MCF 10A (cell line): ENCODE data around the gene AP4S1. TPM values are rescaled to one million over a fixed set of nuclear protein-coding genes. Genes with fewer than 3 reads are reported as not detected.

ENCODE experiments used
- BruUV-seq: library from RNA; stranded (reverse); fragments of 400-500 nt; replicated peaks from 2 replicates; lab custom pipeline; 2021; lab: Mats Ljungman, UMichigan
- CTCF ChIA-PET: fragments of 300-600 bp; sonication (Branson Sonifier 250); formaldehyde crosslinking; extraction: SDS; loops from one replicate; lab custom pipeline; 2021; ENCODE audit warnings: antibody characterized with exemption, inconsistent platforms; lab: Yijun Ruan, JAX
- POLR2A ChIA-PET: fragments of 300-600, 350-650 bp; sonication (Branson Sonifier 250); formaldehyde crosslinking; extraction: SDS; loops from one replicate; lab custom pipeline; 2020; ENCODE audit warnings: antibody characterized with exemption, inconsistent platforms; lab: Yijun Ruan, JAX
- DNase-seq: peaks from one replicate; pipeline ENCODE4 v3.0.0-alpha.2; 2018; ENCODE audit not compliant: unreplicated experiment
- H3K27ac Mint-ChIP-seq: one replicate; pipeline ENCODE4 v1.8.0; 2022; ENCODE audit warnings: mild to moderate bottlenecking, low read depth, mixed read lengths; ENCODE audit not compliant: unreplicated experiment
- H3K27me3 Mint-ChIP-seq: one replicate; pipeline ENCODE4 v1.8.0; 2022; ENCODE audit warnings: mixed read lengths; ENCODE audit not compliant: insufficient read depth, unreplicated experiment
- H3K36me3 Mint-ChIP-seq: one replicate; pipeline ENCODE4 v1.8.0; 2022; ENCODE audit warnings: mild to moderate bottlenecking, moderate library complexity, mixed read lengths; ENCODE audit not compliant: insufficient read depth, unreplicated experiment
- H3K4me1 Mint-ChIP-seq: one replicate; pipeline ENCODE4 v1.8.0; 2022; ENCODE audit warnings: mixed read lengths; ENCODE audit not compliant: insufficient read depth, unreplicated experiment
- H3K4me3 Mint-ChIP-seq: one replicate; pipeline ENCODE4 v1.8.0; 2022; ENCODE audit warnings: mild to moderate bottlenecking, moderate library complexity, mixed read lengths; ENCODE audit not compliant: unreplicated experiment
- H3K9me3 Mint-ChIP-seq: one replicate; pipeline ENCODE4 v1.8.0; 2022; ENCODE audit warnings: mixed read lengths; ENCODE audit not compliant: unreplicated experiment
- intact Hi-C: fragments of 100-400 bp; cut with micrococcal nuclease; formaldehyde crosslinking; loops from 2 replicates; pipeline ENCODE4 v1.14.1; 2022
- total RNA-seq: library from RNA; stranded (reverse); gene quantifications from 2 replicates; pipeline ENCODE4 v1.2.3, GENCODE V29; 2022
- TF ChIP-seq, protein P1 (sequence below): fragments of 200-600 bp; IDR thresholded peaks from one replicate; pipeline ENCODE4 v1.8.0; 2022; ENCODE audit warnings: antibody characterized with exemption, mild to moderate bottlenecking; ENCODE audit not compliant: unreplicated experiment

The AP4S1 gene
- total RNA-seq, 1 experiment from 2014 or later, result 13.4 TPM

DNA sequence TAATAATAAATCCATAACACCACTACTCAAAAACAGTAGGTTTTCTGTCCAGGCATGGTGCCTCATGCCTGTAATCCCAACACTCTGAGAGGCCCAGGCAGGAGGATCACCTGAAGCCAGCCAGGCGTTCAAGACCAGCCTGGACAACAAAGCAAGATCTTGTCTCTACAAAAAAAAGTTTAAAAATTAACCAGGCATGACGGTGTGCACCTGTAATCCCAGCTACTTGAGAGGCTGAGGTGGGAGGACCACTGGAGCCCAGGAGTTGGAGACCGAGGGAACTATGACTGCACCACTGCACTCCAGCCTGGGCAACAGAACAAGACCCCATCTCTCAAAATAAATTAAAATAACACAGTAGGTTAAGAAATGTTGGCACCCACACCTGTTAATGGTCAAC lies 44.5 kb upstream of the AP4S1 start:
- intact Hi-C loops, result loop anchor here (1.0 to 2.0 kb wide), 3 partner anchors 46 to 376 kb away; partner anchors contain the start of gene STRN3
- ChIA-PET CTCF (interaction anchor here (0.6 to 3.6 kb wide), 26 partner anchors 8 to 740 kb away, joined by 3 to 26 read pairs (median 3); partner anchors contain the start of genes AP4S1 and STRN3), POLR2A (interaction anchor here (0.8 to 1.7 kb wide), 2 partner anchors 45 to 100 kb away, joined by 3 to 4 read pairs; partner anchors contain the start of gene STRN3)
- peaks cover 21% of the 10 kb centered on the region for H3K36me3 Mint-ChIP-seq
- peaks cover 10% of the 10 kb centered on the region for H3K4me1 Mint-ChIP-seq
- no peak overlapping the region for H3K4me3 Mint-ChIP-seq
- no peak for DNase-seq
- H3K27ac Mint-ChIP-seq, result no peak overlapping the region
- no peaks in the 10 kb centered on the region for H3K9me3 Mint-ChIP-seq
- H3K27me3 Mint-ChIP-seq, result no peaks in the 10 kb centered on the region
- TF ChIP-seq, protein P1, sequence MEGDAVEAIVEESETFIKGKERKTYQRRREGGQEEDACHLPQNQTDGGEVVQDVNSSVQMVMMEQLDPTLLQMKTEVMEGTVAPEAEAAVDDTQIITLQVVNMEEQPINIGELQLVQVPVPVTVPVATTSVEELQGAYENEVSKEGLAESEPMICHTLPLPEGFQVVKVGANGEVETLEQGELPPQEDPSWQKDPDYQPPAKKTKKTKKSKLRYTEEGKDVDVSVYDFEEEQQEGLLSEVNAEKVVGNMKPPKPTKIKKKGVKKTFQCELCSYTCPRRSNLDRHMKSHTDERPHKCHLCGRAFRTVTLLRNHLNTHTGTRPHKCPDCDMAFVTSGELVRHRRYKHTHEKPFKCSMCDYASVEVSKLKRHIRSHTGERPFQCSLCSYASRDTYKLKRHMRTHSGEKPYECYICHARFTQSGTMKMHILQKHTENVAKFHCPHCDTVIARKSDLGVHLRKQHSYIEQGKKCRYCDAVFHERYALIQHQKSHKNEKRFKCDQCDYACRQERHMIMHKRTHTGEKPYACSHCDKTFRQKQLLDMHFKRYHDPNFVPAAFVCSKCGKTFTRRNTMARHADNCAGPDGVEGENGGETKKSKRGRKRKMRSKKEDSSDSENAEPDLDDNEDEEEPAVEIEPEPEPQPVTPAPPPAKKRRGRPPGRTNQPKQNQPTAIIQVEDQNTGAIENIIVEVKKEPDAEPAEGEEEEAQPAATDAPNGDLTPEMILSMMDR, result no peak
- no TSS peak for BruUV-seq

DNA sequence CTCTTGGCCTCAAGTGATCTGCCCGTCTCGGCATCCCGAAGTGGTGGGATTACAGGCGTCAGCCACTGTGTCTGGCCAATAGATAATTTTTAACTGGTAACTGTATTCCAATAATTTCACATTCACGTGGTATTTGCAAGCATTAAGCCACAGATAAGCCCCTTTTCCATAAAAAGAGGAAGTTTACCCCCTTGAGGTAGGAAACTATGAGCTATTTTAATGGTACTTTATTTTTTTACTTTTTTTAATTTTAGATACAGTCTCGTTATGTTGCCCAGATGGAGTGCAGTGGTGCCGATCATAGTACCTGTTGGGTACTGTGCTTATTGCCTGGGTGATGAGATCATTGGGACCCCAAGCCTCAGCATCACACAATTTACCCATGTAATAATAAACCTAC lies 42.9 kb upstream of the AP4S1 start:
- no TSS peak for BruUV-seq
- DNase-seq, result no peak
- ChIA-PET CTCF (interaction anchor here (0.6 to 3.4 kb wide), 4 partner anchors 85 to 103 kb away, joined by 4 to 21 read pairs (median 9); no protein-coding TSS in a partner anchor), POLR2A (interaction anchor here (0.7 to 1.7 kb wide), 3 partner anchors 40 to 95 kb away, joined by 3 to 4 read pairs (median 3); partner anchors contain the start of gene STRN3)
- TF ChIP-seq, protein P1, result no peak
- H3K36me3 Mint-ChIP-seq, result peaks cover 11% of the 10 kb centered on the region
- intact Hi-C loops, result no loop called here
- H3K4me3 Mint-ChIP-seq, result no peak overlapping the region
- H3K27me3 Mint-ChIP-seq, result no peaks in the 10 kb centered on the region
- H3K27ac Mint-ChIP-seq, result no peak overlapping the region
- H3K4me1 Mint-ChIP-seq, result peaks cover 6% of the 10 kb centered on the region
- H3K9me3 Mint-ChIP-seq, result no peaks in the 10 kb centered on the region

- intact Hi-C loops, result no loop called here
Measured at GRCh38 chr14:30983858-30984257, 41.6 kb upstream of the AP4S1 start.

DNA sequence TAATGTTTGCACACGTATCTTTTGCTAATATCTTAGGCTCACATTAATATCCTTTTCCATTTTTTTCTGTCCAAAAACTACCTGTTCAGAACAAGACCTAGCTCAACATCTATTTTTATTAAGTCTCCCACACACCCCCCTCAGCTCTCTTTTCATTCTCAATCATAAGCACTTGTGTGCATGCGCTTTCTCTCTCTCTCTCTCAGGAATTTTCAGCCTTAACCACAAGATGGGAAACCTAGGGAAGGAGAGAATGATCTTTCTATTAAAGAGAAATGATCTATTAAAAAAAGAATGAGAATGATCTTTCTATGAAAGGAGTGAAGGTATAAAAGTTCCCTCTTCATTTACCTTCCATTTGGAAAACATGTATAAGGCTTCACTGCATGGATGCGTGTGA lies 39.7 kb upstream of the AP4S1 start:
- no peaks in the 10 kb centered on the region for H3K9me3 Mint-ChIP-seq
- POLR2A ChIA-PET, result no interaction called here
- no peak overlapping the region for H3K4me3 Mint-ChIP-seq
- CTCF ChIA-PET, result interaction anchor here (0.5 to 0.6 kb wide), 2 partner anchors 44 to 363 kb away, joined by 3 read pairs; no protein-coding TSS in a partner anchor
- no peak for DNase-seq
- TF ChIP-seq, protein P1, result no peak
- no TSS peak for BruUV-seq
- H3K4me1 Mint-ChIP-seq, result peaks cover 24% of the 10 kb centered on the region
- intact Hi-C loops, result no loop called here
- no peaks in the 10 kb centered on the region for H3K27me3 Mint-ChIP-seq
- H3K36me3 Mint-ChIP-seq, result peaks cover 6% of the 10 kb centered on the region
- H3K27ac Mint-ChIP-seq, result no peak overlapping the region

More at GRCh38 chr14:30983858-30984257, 41.6 kb upstream of the AP4S1 start:
- Mint-ChIP-seq H3K9me3 (no peaks in the 10 kb centered on the region), H3K36me3 (peaks cover 8% of the 10 kb centered on the region), H3K27me3 (no peaks in the 10 kb centered on the region), H3K27ac (no peak overlapping the region), H3K4me3 (no peak overlapping the region), H3K4me1 (peaks cover 13% of the 10 kb centered on the region)
- no TSS peak for BruUV-seq
- ChIA-PET POLR2A (interaction anchor here (0.6 to 1.6 kb wide), 5 partner anchors 9 to 224 kb away, joined by 3 to 4 read pairs (median 3); partner anchors contain the start of gene HECTD1), CTCF (interaction anchor here (0.7 to 2.6 kb wide), 3 partner anchors 9 to 168 kb away, joined by 3 to 21 read pairs (median 6); no protein-coding TSS in a partner anchor)
- TF ChIP-seq, protein P1, result no peak
- DNase-seq, result no peak
